Measurements from ENCODE around the gene CASZ1.

CASZ1 gene

GRCh38 chr1:10656431-10656830, 140.0 kb downstream of the CASZ1 start:
- no peak for TF ChIP-seq CTCF (IDR thresholded peaks at IDR 0.05; ENCODE audit: low read depth, low read length)
- no peak overlapping the region for H3K4me3 ChIP-seq (ENCODE audit: low read depth, low read length)

DNA sequence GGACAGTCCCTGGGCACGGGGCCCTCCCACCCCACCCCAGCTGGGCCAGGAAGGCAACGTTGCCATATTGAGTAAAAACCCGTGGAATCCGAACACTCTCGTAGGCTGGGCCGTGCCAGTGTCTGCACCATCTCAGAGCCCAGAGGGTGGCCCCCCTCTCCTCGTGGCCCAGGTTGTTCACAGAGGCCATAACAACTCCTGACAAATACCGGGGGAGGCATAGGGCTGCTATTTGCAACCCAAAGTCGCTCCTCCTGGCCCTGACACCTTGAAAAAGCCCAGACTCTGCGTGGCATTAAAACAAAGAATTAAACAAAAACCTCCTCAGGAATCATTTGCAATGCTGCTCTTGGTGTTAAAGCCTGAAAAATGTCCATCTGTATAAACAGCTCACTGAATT, 141.4 kb downstream of the CASZ1 start:
- no peak for TF ChIP-seq CTCF (IDR thresholded peaks at IDR 0.05; ENCODE audit: low read depth, low read length)
- no peak overlapping the region for H3K4me3 ChIP-seq (ENCODE audit: low read depth, low read length)

GRCh38 chr1:10653370-10654125, 142.9 kb downstream of the CASZ1 start:
- no peak for TF ChIP-seq CTCF (IDR thresholded peaks at IDR 0.05; ENCODE audit: low read depth, low read length)

DNA sequence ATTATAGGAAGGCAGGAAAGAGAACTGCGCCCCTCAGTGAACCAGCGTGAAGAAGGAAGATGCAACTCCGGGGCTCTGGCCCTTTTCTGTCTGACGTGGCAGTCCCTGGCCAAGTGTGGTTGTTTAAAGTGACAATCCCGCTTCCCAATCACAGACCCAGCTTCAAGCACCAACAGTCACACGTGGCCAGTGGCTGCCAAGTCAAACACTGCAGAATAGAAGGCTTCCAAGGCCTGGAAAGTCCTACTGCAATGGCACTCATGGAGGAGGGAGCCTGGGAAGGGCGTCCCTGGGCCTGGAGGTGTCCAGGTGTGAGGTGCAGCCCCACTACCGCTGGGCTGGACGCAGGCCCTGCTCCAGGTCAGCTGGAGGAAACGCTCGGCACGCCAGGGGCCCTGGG, 143.8 kb downstream of the CASZ1 start:
- H3K4me3 ChIP-seq (ENCODE audit: low read depth, low read length) = no peak overlapping the region
- no peak for TF ChIP-seq CTCF (IDR thresholded peaks at IDR 0.05; ENCODE audit: low read depth, low read length)

More at GRCh38 chr1:10653370-10654125, 142.9 kb downstream of the CASZ1 start:
- H3K4me3 ChIP-seq (ENCODE audit: low read depth, low read length) = no peak overlapping the region

DNA sequence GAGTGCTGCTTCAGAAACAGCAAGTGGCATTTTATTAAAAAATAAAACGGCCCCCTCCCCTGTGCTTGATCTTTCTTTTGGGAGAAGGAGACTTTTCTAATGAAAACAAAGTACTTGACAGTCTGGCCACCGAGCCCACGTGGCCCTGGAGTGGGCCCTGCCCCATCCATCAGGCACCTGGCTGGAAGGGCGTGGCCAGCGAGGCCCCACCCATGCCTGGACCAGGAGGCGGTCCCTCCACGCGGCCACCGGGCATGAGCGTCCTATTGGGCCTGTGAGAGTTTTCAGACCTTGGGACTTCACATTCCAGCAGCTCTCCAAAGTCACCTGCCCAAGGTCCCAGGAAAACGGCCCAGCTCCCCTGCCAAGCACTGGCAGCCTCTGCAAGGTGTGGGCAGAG, 144.7 kb downstream of the CASZ1 start:
- TF ChIP-seq CTCF (IDR thresholded peaks at IDR 0.05; ENCODE audit: low read depth, low read length) = no peak
- H3K4me3 ChIP-seq (ENCODE audit: low read depth, low read length) = no peak overlapping the region

GRCh38 chr1:10651389-10651766, 145.1 kb downstream of the CASZ1 start:
- no peak overlapping the region for H3K4me3 ChIP-seq (ENCODE audit: low read depth, low read length)
- no peak for TF ChIP-seq CTCF (IDR thresholded peaks at IDR 0.05; ENCODE audit: low read depth, low read length)

- no peak for TF ChIP-seq CTCF (IDR thresholded peaks at IDR 0.05; ENCODE audit: low read depth, low read length)
- no peak overlapping the region for H3K4me3 ChIP-seq (ENCODE audit: low read depth, low read length)
These were observed 145.7 kb downstream of the CASZ1 start for GRCh38 chr1:10650556-10651388.
